Keratinocyte (primary cell): ENCODE data around the gene GMIP. TPM values are rescaled to one million over a fixed set of nuclear protein-coding genes. Genes with fewer than 3 reads are reported as not detected.

Source experiments
- DNase-seq: peaks from one replicate; pipeline ENCODE4 v3.0.0-alpha.2; 2011; ENCODE audit warnings: low read depth, missing footprints, low spot score
- FAIRE-seq: peaks from 2 replicates; lab custom pipeline; 2011; peaks lifted over from hg19 to GRCh38; lab: Jason Lieb, UNC
- H2AFZ ChIP-seq: 2 replicates; pipeline ENCODE4 v1.6.0; 2012; ENCODE audit warnings: low read length, control low read depth, inconsistent platforms; ENCODE audit not compliant: control insufficient read depth
- H3K27ac ChIP-seq: 2 replicates; pipeline ENCODE4 v1.5.1; 2011; ENCODE audit warnings: low read length; ENCODE audit not compliant: control insufficient read depth, insufficient read depth
- H3K27me3 ChIP-seq: 3 replicates; pipeline ENCODE4 v1.6.0; 2011; ENCODE audit warnings: low read length; ENCODE audit not compliant: control insufficient read depth, insufficient read depth; ENCODE audit errors: extremely low read depth
- H3K36me3 ChIP-seq, 2 experiments: 2 replicates in 1 of 2; 3 replicates in 1 of 2; pipeline ENCODE4 v1.5.1; 2011; ENCODE audit warnings: low read length in 2 of 2, mild to moderate bottlenecking in 1 of 2; ENCODE audit not compliant: control insufficient read depth in 2 of 2, insufficient read depth in 2 of 2; ENCODE audit errors: extremely low read depth in 1 of 2
- H3K4me1 ChIP-seq: 3 replicates; pipeline ENCODE4 v1.5.1; 2011; ENCODE audit warnings: low read length; ENCODE audit not compliant: control insufficient read depth, insufficient read depth; ENCODE audit errors: extremely low read depth
- H3K4me2 ChIP-seq: 3 replicates; pipeline ENCODE4 v1.6.0; 2011; ENCODE audit warnings: low read depth, low read length; ENCODE audit not compliant: control insufficient read depth, insufficient read depth; ENCODE audit errors: extremely low read depth
- H3K4me3 ChIP-seq, 3 experiments: fragments of 200-600 bp in 1 of 3; sonication (generic) in 1 of 3; 2 replicates in 2 of 3; 3 replicates in 1 of 3; pipeline ENCODE4 v1.5.1; 2011 to 2016; ENCODE audit warnings: low read length in 3 of 3, mild to moderate bottlenecking in 3 of 3, control low read depth in 2 of 3, inconsistent platforms in 1 of 3, low read depth in 1 of 3, mixed read lengths in 1 of 3, mixed run types in 1 of 3, moderate library complexity in 1 of 3; ENCODE audit not compliant: control insufficient read depth in 2 of 3, insufficient read depth in 2 of 3; ENCODE audit errors: extremely low read depth in 1 of 3
- H3K79me2 ChIP-seq: 2 replicates; pipeline ENCODE4 v1.6.0; 2012; ENCODE audit warnings: low read length; ENCODE audit not compliant: control insufficient read depth, insufficient read depth
- H3K9ac ChIP-seq: 3 replicates; pipeline ENCODE4 v1.6.0; 2011; ENCODE audit warnings: low read length; ENCODE audit not compliant: control insufficient read depth, insufficient read depth; ENCODE audit errors: extremely low read depth
- H3K9me1 ChIP-seq: 3 replicates; pipeline ENCODE4 v1.6.0; 2011; ENCODE audit warnings: low read length; ENCODE audit not compliant: control insufficient read depth, insufficient read depth; ENCODE audit errors: extremely low read depth
- H3K9me3 ChIP-seq: 2 replicates; pipeline ENCODE4 v1.5.1; 2012; ENCODE audit warnings: low read depth, low read length; ENCODE audit not compliant: control insufficient read depth
- H4K20me1 ChIP-seq: 3 replicates; pipeline ENCODE4 v1.6.0; 2011; ENCODE audit warnings: low read length; ENCODE audit not compliant: control insufficient read depth, insufficient read depth; ENCODE audit errors: extremely low read depth
- CTCF ChIP-seq, 3 experiments: IDR thresholded peaks in 1 of 3; conservative IDR thresholded peaks in 1 of 3; optimal IDR thresholded peaks in 1 of 3; 2 replicates in 2 of 3; 3 replicates in 1 of 3; pipeline versions ENCODE3 to v1.5.1; 2011; ENCODE audit warnings: low read length in 3 of 3, mild to moderate bottlenecking in 3 of 3, moderate library complexity in 2 of 3, control low read depth in 1 of 3, inconsistent platforms in 1 of 3; ENCODE audit not compliant: insufficient read depth in 2 of 3; ENCODE audit errors: extremely low read depth in 1 of 3
- EZH2 ChIP-seq: IDR thresholded peaks from one replicate; pipeline ENCODE4 v1.6.1; 2012; ENCODE audit warnings: inconsistent platforms, mild to moderate bottlenecking, low read length, moderate library complexity
- dilution Hi-C: fragments of 300-500 bp; cut with MboI; formaldehyde crosslinking; loops from one replicate; pipeline ENCODE4 v1.7.0; 2020; ENCODE audit warnings: low sequenced_read_pairs; ENCODE audit not compliant: extremely low pct_ligation_motif_present
- polyA plus RNA-seq, 5 experiments: library from polyadenylated mRNA; depleted of rRNA in 3 of 5; stranded (reverse) in 3 of 5; stranded (forward) in 1 of 5; unstranded in 1 of 5; fragments of >200 nt; gene quantifications; 1 replicate in 1 of 5; 2 replicates in 3 of 5; 3 replicates in 1 of 5; pipeline versions ENCODE4 v1.2.1 to v1.2.3, GENCODE V29; 2011 to 2012; ENCODE audit warnings: missing spikeins in 2 of 5, low read depth in 1 of 5, low replicate concordance in 1 of 5

Gene GMIP
- polyA plus RNA-seq, 1 donor (not counting 4 experiments of a cell fraction or from before 2014, with no cell fraction given), result 5.0 TPM

- Histone ChIP-seq H3K4me2 (no peak overlapping the region), H3K4me1 (no peaks in the 10 kb centered on the region), H3K27ac (no peak overlapping the region), H3K27me3 (no peaks in the 10 kb centered on the region), H3K79me2 (no peaks in the 10 kb centered on the region), H2AFZ (no peak overlapping the region), H3K9ac (peak overlapping the region; percentile 7), H3K9me3 (no peaks in the 10 kb centered on the region), H3K36me3 (no peaks in the 10 kb centered on the region), H4K20me1 (no peaks in the 10 kb centered on the region), H3K9me1 (no peaks in the 10 kb centered on the region), H3K4me3 (no peak overlapping the region)
- dilution Hi-C loops, result no loop called here
- TF ChIP-seq CTCF (optimal IDR thresholded peaks at IDR 0.05 in 1 of 3, IDR thresholded peaks at IDR 0.05 in 1 of 3, conservative IDR thresholded peaks at IDR 0.05 in 1 of 3; ENCODE audit: extremely low read depth in 1 of 3, insufficient read depth in 2 of 3, low read length in 3 of 3), result no peak
- no peak for TF ChIP-seq EZH2
- DNase-seq, result no peak
- FAIRE-seq, result no peak
Measured at GRCh38 chr19:19580418-19580817, 63.0 kb downstream of the GMIP start.

DNA sequence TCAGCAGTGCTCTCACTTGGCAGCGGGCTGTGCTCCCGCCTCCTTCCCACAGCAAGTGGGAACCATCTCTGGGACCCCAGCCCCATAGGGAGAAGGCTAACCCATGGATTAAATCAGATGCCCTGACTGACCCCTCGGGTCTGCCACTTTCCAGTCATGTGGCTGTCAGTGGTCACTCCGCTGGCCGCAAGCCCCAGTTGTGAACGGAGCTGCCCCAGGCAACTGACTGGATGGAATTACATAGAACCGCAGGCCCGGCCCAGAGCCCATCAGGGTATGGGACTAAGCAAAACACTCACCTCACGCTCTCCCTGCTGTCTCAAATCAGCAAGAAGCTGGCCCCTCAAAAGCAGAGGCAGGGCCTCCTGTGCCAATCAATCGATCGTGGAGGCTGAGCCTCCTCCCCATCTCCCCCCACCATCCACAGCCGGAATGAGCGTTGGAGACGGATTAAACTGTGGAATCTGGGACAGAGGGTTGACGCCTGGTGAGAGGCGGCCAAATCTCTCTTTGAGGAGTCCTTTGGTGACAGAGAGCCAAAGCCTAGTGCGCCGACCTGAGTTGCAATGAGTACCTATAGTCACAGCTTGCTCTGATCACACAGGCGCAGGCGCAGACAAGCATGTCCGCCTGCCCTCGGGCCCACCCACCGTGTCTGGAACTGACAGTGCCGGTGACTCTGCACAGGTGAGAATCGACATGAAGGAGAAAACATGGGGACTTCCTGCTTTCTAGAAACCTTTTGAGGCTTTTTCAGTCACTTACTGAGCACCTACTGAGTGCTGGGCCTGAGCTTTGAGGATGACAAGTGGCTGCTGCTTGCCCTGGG, 63.7 kb downstream of the GMIP start:
- no peak overlapping the region for H3K4me3 ChIP-seq
- H3K9me1 ChIP-seq, result no peaks in the 10 kb centered on the region
- FAIRE-seq (no peak), DNase-seq (no peak)
- H3K4me1 ChIP-seq, result no peaks in the 10 kb centered on the region
- TF ChIP-seq EZH2 (no peak), CTCF (optimal IDR thresholded peaks at IDR 0.05 in 1 of 3, IDR thresholded peaks at IDR 0.05 in 1 of 3, conservative IDR thresholded peaks at IDR 0.05 in 1 of 3; ENCODE audit: extremely low read depth in 1 of 3, insufficient read depth in 2 of 3, low read length in 3 of 3) (no peak)
- dilution Hi-C loops, result no loop called here
- H2AFZ ChIP-seq, result peak overlapping the region; percentile 27
- no peaks in the 10 kb centered on the region for H3K27me3 ChIP-seq
- no peaks in the 10 kb centered on the region for H3K79me2 ChIP-seq
- peak overlapping the region; percentile 7 for H3K9ac ChIP-seq
- H3K4me2 ChIP-seq, result no peak overlapping the region
- no peaks in the 10 kb centered on the region for H4K20me1 ChIP-seq
- H3K36me3 ChIP-seq, result no peaks in the 10 kb centered on the region
- H3K27ac ChIP-seq, result no peak overlapping the region
- no peaks in the 10 kb centered on the region for H3K9me3 ChIP-seq

Other genes starting within 250 kb of the GMIP start
- gene GATAD2A, start 238.0 kb downstream of the GMIP start, polyA plus RNA-seq, result 14.6 to 81.0 TPM (median 28.4 TPM) in 3 replicates
- 0.47 to 1.0 TPM (median 0.77 TPM) in 3 replicates for gene TSSK6, start 128.1 kb downstream of the GMIP start, polyA plus RNA-seq
- 294 to 475 TPM (median 343 TPM) in 3 replicates for gene NDUFA13, start 127.4 kb downstream of the GMIP start, polyA plus RNA-seq
- 0.56 to 1.4 TPM (median 1.2 TPM) in 3 replicates for gene YJEFN3, start 114.7 kb downstream of the GMIP start, polyA plus RNA-seq
- 0.07 to 0.21 TPM (median 0.14 TPM) in 3 replicates for gene CILP2, start 105.4 kb downstream of the GMIP start, polyA plus RNA-seq
- gene PBX4, start 25.0 kb downstream of the GMIP start, polyA plus RNA-seq, result 1.7 to 2.2 TPM (median 2.1 TPM) in 3 replicates
- 7.3 to 12.4 TPM (median 10.4 TPM) in 3 replicates for gene LPAR2, start 15.4 kb downstream of the GMIP start, polyA plus RNA-seq
- 9.8 to 20.5 TPM (median 17.7 TPM) in 3 replicates for gene ATP13A1, start 20.0 kb upstream of the GMIP start, polyA plus RNA-seq
- 6.0 to 9.8 TPM (median 8.1 TPM) in 3 replicates for gene ZNF101, start 25.2 kb upstream of the GMIP start, polyA plus RNA-seq
- gene ZNF14, start 89.5 kb upstream of the GMIP start, polyA plus RNA-seq, result 1.8 to 2.1 TPM (median 2.1 TPM) in 3 replicates
- 5.6 to 9.7 TPM (median 8.7 TPM) in 3 replicates for gene ZNF506, start 178.1 kb upstream of the GMIP start, polyA plus RNA-seq
- 1.8 to 2.3 TPM (median 2.0 TPM) in 3 replicates for gene ZNF253, start 222.2 kb upstream of the GMIP start, polyA plus RNA-seq